ENCODE results near the gene DUSP10. TPM values are rescaled to one million over a fixed set of nuclear protein-coding genes. Genes with fewer than 3 reads are reported as not detected.

DUSP10 gene
- total RNA-seq, 1 experiment from 2014 or later: 15.9 TPM

- no peak for DNase-seq (ENCODE audit: unreplicated experiment)
- H3K9me3 Mint-ChIP-seq (ENCODE audit: unreplicated experiment): no peaks in the 10 kb centered on the region
- H3K4me3 Mint-ChIP-seq (ENCODE audit: unreplicated experiment): no peak overlapping the region
- H3K27ac Mint-ChIP-seq (ENCODE audit: low read depth, unreplicated experiment): no peak overlapping the region
- ChIA-PET POLR2A (interaction anchor here (0.5 to 5.8 kb wide), 52 partner anchors 11 to 1074 kb away, joined by 3 to 133 read pairs (median 4); no protein-coding TSS in a partner anchor), CTCF (interaction anchor here (0.6 to 6.3 kb wide), 49 partner anchors 10 to 782 kb away, joined by 3 to 104 read pairs (median 4); no protein-coding TSS in a partner anchor)
- intact Hi-C loops (cut with micrococcal nuclease): loop anchor here (2.0 to 5.0 kb wide), 4 partner anchors 131 to 499 kb away; no protein-coding TSS in a partner anchor
- H3K27me3 Mint-ChIP-seq (ENCODE audit: insufficient read depth, unreplicated experiment): no peaks in the 10 kb centered on the region
- H3K4me1 Mint-ChIP-seq (ENCODE audit: insufficient read depth, unreplicated experiment): peaks cover 18% of the 10 kb centered on the region
- no peaks in the 10 kb centered on the region for H3K36me3 Mint-ChIP-seq (ENCODE audit: insufficient read depth, unreplicated experiment)
- TF ChIP-seq CTCF (IDR thresholded peaks at IDR 0.05; ENCODE audit: unreplicated experiment): no peak
- BruUV-seq (replicated peaks): TSS peak; percentile 71
Measured at GRCh38 chr1:221743416-221744208, 1.7 kb upstream of the DUSP10 start.

- no peak overlapping the region for H3K27ac Mint-ChIP-seq (ENCODE audit: low read depth, unreplicated experiment)
- intact Hi-C loops (cut with micrococcal nuclease): loop anchor here (1.0 to 5.0 kb wide), 14 partner anchors 97 to 713 kb away; no protein-coding TSS in a partner anchor
- peak; percentile 93 for DNase-seq (ENCODE audit: unreplicated experiment)
- peak; percentile 60 for TF ChIP-seq CTCF (IDR thresholded peaks at IDR 0.05; ENCODE audit: unreplicated experiment)
- H3K36me3 Mint-ChIP-seq (ENCODE audit: insufficient read depth, unreplicated experiment): peaks cover 6% of the 10 kb centered on the region
- POLR2A ChIA-PET: interaction anchor here (0.5 to 5.8 kb wide), 121 partner anchors 8 to 1073 kb away, joined by 3 to 133 read pairs (median 5); no protein-coding TSS in a partner anchor
- H3K4me1 Mint-ChIP-seq (ENCODE audit: insufficient read depth, unreplicated experiment): peaks cover 19% of the 10 kb centered on the region
- no TSS peak for BruUV-seq (replicated peaks)
- no peaks in the 10 kb centered on the region for H3K9me3 Mint-ChIP-seq (ENCODE audit: unreplicated experiment)
- no peak overlapping the region for H3K4me3 Mint-ChIP-seq (ENCODE audit: unreplicated experiment)
- H3K27me3 Mint-ChIP-seq (ENCODE audit: insufficient read depth, unreplicated experiment): no peaks in the 10 kb centered on the region
- CTCF ChIA-PET: interaction anchor here (0.6 to 6.3 kb wide), 64 partner anchors 7 to 927 kb away, joined by 3 to 104 read pairs (median 4); no protein-coding TSS in a partner anchor
Measured at GRCh38 chr1:221742555-221743415, 896 bp upstream of the DUSP10 start.

- BruUV-seq (replicated peaks): no TSS peak
- H3K9me3 Mint-ChIP-seq (ENCODE audit: unreplicated experiment): no peaks in the 10 kb centered on the region
- DNase-seq (ENCODE audit: unreplicated experiment): peak; percentile 51
- ChIA-PET POLR2A (interaction anchor here (0.5 to 5.8 kb wide), 101 partner anchors 8 to 1967 kb away, joined by 3 to 133 read pairs (median 5); no protein-coding TSS in a partner anchor), CTCF (interaction anchor here (0.5 to 6.3 kb wide), 54 partner anchors 9 to 925 kb away, joined by 3 to 104 read pairs (median 4); no protein-coding TSS in a partner anchor)
- intact Hi-C loops (cut with micrococcal nuclease): loop anchor here (1.0 to 5.0 kb wide), 4 partner anchors 251 to 867 kb away; no protein-coding TSS in a partner anchor
- H3K4me1 Mint-ChIP-seq (ENCODE audit: insufficient read depth, unreplicated experiment): peaks cover 27% of the 10 kb centered on the region
- peaks cover 18% of the 10 kb centered on the region for H3K36me3 Mint-ChIP-seq (ENCODE audit: insufficient read depth, unreplicated experiment)
- no peak overlapping the region for H3K27ac Mint-ChIP-seq (ENCODE audit: low read depth, unreplicated experiment)
- H3K27me3 Mint-ChIP-seq (ENCODE audit: insufficient read depth, unreplicated experiment): no peaks in the 10 kb centered on the region
- TF ChIP-seq CTCF (IDR thresholded peaks at IDR 0.05; ENCODE audit: unreplicated experiment): no peak
- H3K4me3 Mint-ChIP-seq (ENCODE audit: unreplicated experiment): no peak overlapping the region
Measured at GRCh38 chr1:221740993-221741702, 741 bp downstream of the DUSP10 start.
